Subcutaneous adipose tissue (tissue), 4 donors: ENCODE results near the gene NTSR1. TPM values are rescaled to one million over a fixed set of nuclear protein-coding genes. Genes with fewer than 3 reads are reported as not detected.

Experiments
- total RNA-seq, 4 donors: library from RNA; depleted of rRNA; stranded (reverse); fragments of >200 nt; gene quantifications; one replicate each; pipeline ENCODE4 v1.1.0, GENCODE V29; 2016
- TF ChIP-seq, protein P1 (sequence below): fragments of 450-650 bp; IDR thresholded peaks from one replicate; pipeline ENCODE4 v1.5.1; 2016; ENCODE audit warnings: low read depth, mild to moderate bottlenecking, control low read depth, antibody characterized with exemption, moderate library complexity

NTSR1 gene
- total RNA-seq, 4 donors from 2014 or later = 0.16 TPM; not detected in 3

DNA sequence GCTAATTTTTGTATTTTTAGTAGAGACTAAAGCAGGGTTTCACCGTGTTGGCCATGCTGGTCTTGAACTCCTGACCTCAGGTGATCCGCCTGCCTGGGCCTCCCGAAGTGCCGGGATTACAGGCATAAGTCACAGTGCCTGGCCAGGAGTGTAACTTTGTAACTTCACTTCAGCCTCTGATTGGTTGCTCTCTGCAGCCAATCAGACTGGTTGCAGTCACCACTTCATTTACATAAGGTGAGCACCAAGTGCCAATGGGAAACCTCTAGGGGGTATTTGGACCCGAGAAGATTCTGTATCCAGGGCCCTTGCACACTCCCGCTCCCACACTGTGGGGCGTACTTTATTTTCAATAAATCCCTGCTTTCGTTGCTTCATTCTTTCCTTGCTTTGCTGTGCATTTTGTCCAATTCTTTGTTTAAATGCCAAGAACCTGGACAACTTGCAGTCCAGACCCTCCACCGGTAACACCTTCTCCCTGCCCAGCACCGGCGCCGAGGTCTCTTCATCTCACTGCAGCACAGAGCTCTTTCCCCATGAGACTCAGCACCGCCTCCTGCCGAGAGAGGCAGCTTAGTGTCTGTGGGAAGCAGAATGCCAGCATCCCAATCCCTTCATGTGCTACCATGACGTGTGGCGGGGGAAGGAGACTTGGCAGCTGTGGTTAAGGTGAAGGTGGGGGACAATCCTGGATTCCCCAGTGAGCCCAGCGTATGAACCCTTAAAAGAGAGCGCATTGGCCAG is 73.7 kb downstream of the NTSR1 start:
- TF ChIP-seq, protein P1, sequence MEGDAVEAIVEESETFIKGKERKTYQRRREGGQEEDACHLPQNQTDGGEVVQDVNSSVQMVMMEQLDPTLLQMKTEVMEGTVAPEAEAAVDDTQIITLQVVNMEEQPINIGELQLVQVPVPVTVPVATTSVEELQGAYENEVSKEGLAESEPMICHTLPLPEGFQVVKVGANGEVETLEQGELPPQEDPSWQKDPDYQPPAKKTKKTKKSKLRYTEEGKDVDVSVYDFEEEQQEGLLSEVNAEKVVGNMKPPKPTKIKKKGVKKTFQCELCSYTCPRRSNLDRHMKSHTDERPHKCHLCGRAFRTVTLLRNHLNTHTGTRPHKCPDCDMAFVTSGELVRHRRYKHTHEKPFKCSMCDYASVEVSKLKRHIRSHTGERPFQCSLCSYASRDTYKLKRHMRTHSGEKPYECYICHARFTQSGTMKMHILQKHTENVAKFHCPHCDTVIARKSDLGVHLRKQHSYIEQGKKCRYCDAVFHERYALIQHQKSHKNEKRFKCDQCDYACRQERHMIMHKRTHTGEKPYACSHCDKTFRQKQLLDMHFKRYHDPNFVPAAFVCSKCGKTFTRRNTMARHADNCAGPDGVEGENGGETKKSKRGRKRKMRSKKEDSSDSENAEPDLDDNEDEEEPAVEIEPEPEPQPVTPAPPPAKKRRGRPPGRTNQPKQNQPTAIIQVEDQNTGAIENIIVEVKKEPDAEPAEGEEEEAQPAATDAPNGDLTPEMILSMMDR = no peak

DNA sequence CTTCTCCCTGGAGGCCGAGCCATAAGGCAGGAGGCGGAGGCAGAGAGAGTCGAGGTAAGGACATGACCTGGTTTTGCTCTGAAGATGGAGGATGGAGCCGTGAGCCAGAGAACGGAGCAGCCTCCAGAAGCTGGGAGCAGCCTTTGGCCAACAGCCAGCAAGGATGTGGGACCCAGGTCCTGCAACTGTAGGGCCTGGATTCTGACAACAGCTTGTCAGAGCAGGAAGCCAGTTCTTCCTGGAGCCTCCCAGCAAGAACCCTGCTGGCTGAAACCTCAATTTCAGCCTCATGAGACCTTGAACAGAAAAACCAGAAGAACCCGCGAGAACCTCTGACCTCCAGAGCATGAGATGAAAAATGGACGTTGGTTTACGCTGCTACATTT is 74.2 kb downstream of the NTSR1 start:
- TF ChIP-seq, protein P1 = no peak

DNA sequence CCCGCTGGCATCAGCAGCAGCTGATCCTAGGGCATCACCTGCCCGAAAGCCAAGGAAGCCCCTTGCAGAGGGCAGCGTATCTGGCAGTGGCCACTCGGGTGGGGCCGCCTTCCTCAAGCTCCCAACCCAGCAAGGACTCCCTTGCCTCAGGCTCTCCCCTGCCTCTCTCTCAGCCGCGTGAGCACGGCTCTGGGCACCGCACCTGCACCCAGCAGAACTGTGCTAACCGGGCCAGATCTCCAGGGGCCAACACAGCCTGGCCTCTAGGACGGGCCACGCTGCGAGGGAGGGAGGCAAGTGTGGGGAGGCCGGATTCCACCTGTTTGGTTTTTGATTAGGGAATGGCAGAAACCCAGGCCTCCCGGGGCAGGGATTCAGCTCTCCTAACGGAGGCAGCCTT is 75.9 kb downstream of the NTSR1 start:
- TF ChIP-seq, protein P1 = no peak

DNA sequence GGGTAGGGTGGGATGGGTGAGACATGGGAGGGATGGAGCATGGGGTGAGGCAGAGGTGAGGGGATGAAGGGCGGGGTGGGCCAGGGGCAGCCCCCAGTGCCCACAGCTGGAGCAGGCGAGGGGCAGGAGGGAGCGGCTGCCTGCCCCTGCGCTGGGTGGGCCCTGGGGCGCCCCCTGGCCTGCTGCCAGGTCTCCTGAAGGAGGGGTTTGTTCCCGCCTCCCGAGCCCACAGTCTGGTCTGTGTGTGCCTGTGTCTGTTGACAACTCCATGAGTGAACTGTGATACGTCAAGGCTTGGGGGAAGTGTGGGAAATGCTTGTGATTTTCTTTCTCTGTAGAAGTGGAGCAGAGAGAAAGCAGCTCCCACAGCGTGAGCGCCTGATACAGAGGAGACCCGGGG is 76.8 kb downstream of the NTSR1 start:
- TF ChIP-seq, protein P1 = no peak

DNA sequence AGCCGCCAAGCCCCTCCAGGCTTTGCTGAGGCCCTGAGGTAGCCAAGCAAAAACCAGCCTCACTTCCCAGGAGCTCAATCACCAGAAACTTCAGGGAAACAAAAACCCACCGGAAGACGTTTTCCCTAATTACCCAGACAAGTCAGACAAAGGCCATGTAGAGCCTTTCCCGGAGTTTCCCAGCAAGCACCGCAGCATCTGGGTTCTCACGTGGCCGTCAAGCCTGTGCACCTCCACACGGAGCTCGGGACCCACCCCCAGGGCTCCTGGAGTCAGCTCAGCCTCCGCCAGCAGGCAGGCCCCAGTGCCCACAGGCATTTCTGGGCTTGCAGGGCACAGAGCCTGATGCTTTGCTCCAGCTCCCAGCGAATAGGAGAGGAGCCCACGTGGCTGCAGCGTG is 77.5 kb downstream of the NTSR1 start:
- TF ChIP-seq, protein P1 = no peak

DNA sequence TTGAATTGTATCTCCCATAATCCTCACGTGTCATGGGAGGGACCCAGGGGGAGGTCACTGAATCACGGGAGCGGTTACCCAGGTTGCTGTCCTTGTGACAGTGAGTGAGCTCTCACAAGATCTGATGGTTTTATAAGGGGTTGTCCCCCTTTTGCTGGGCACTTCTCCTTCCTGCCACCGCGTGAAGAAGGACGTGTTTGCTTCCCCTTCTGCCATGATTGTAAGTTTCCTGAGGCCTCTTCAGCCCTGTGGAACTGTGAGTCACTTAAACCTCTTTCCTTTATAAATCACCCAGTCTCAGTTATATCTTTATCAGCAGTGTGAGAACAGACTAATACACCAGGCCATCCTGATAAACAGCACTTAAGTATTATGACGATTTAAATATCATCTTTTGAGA is 78.7 kb downstream of the NTSR1 start:
- TF ChIP-seq, protein P1 = no peak

DNA sequence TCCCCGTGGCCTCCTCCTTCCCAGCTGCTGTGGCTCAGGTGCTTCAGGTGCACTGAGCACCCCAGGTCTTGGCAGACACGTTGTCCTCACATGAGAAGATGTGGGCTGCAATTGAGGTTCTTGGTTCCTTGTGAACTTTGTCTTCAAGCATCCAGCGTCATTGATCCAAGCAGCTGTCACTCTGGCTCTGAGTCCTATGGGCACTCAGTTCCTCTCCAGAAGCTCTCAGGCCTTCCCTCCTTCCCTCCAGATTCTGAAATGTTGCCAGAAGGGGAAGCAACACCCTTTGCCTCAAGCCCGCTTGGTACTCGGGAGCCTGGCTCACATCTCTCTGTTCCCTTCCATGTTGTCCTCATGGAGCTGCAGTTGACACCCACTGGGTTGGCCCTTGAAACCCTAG is 79.2 kb downstream of the NTSR1 start:
- TF ChIP-seq, protein P1 = no peak
